T-cell (primary cell): ENCODE measurements around the gene KLC3. TPM values are rescaled to one million over a fixed set of nuclear protein-coding genes. Genes with fewer than 3 reads are reported as not detected.
"Not testable (repeated sequence)": the region's sequence is repeated elsewhere in the genome, so short reads cannot be mapped to it uniquely, and the experiment has no call there.

ENCODE experiments used
- ATAC-seq, 4 experiments: fragments of 200-7000 bp in 3 of 4; fragments of 150-1000 bp in 1 of 4; cut with Tn5 transposase; replicated peaks in 1 of 4; 1 replicate in 3 of 4; 2 replicates in 1 of 4; pipeline ENCODE4 v1.10.0; 2021; ENCODE audit warnings: moderate library complexity in 3 of 4, mild to moderate bottlenecking in 2 of 4, moderate number of reproducible peaks in 1 of 4
- CTCF ChIA-PET, 2 donors: fragments of 300-600 bp; sonication (Branson Sonifier 250); formaldehyde crosslinking; loops; one replicate each; lab custom pipeline; 2022; ENCODE audit warnings: antibody characterized with exemption in 2 of 2; lab: Charles Lee
- POLR2A ChIA-PET, 2 donors: fragments of 300-600 bp; sonication (Branson Sonifier 250); formaldehyde crosslinking; loops; one replicate each; lab custom pipeline; 2022; ENCODE audit warnings: antibody characterized with exemption in 2 of 2; lab: Charles Lee
- DNase-seq, 35 experiments: peaks; one replicate each; pipeline versions ENCODE4 v3.0.0 to v3.0.0-alpha.2; 2013 to 2023
- H3K27ac ChIP-seq: one replicate; pipeline ENCODE4 v1.5.1; 2013; ENCODE audit warnings: low read length
- H3K27me3 ChIP-seq, 2 experiments: replicated peaks in 1 of 2; 1 replicate in 1 of 2; 2 replicates in 1 of 2; pipeline versions ENCODE4 v1.6.1 to v1.7.0; 2013; ENCODE audit warnings: low read length in 1 of 2, mixed read lengths in 1 of 2; ENCODE audit not compliant: control insufficient read depth in 2 of 2, insufficient read depth in 2 of 2; ENCODE audit errors: extremely low read depth in 1 of 2
- H3K36me3 ChIP-seq, 2 donors: 1 replicate in 1 of 2; 2 replicates in 1 of 2; pipeline versions ENCODE4 v1.6.1 to v1.7.0; 2013; ENCODE audit warnings: low read length in 1 of 2; ENCODE audit not compliant: control insufficient read depth in 2 of 2, insufficient read depth in 1 of 2; ENCODE audit errors: extremely low read depth in 1 of 2
- H3K4me1 ChIP-seq, 2 experiments: 1 replicate in 1 of 2; 2 replicates in 1 of 2; pipeline versions ENCODE4 v1.6.1 to v1.7.0; 2013; ENCODE audit warnings: low read length in 2 of 2, mixed read lengths in 1 of 2; ENCODE audit not compliant: insufficient read depth in 2 of 2, control insufficient read depth in 1 of 2; ENCODE audit errors: extremely low read depth in 1 of 2
- H3K4me3 ChIP-seq, 2 donors: 1 replicate in 1 of 2; 2 replicates in 1 of 2; pipeline versions ENCODE4 v1.5.1 to v1.7.0; 2013; ENCODE audit warnings: mild to moderate bottlenecking in 2 of 2, low read length in 1 of 2, moderate library complexity in 1 of 2; ENCODE audit not compliant: control insufficient read depth in 1 of 2; ENCODE audit errors: extremely low read depth in 1 of 2
- H3K9me3 ChIP-seq: 2 replicates; pipeline ENCODE4 v1.7.0; 2013
- H3K27ac Mint-ChIP-seq, 2 donors: one replicate each; pipeline ENCODE4 v1.8.0; 2020 to 2021; ENCODE audit warnings: mild to moderate bottlenecking in 2 of 2, mixed read lengths in 2 of 2
- H3K27me3 Mint-ChIP-seq, 2 donors: one replicate each; pipeline ENCODE4 v1.8.0; 2021 to 2022; ENCODE audit warnings: mixed read lengths in 2 of 2
- H3K36me3 Mint-ChIP-seq: one replicate; pipeline ENCODE4 v1.8.0; 2021; ENCODE audit warnings: mixed read lengths
- H3K4me1 Mint-ChIP-seq, 3 donors: one replicate each; pipeline ENCODE4 v1.8.0; 2020 to 2022; ENCODE audit warnings: mixed read lengths in 3 of 3, mild to moderate bottlenecking in 1 of 3
- H3K4me3 Mint-ChIP-seq, 3 donors: one replicate each; pipeline ENCODE4 v1.8.0; 2020 to 2022; ENCODE audit warnings: mild to moderate bottlenecking in 3 of 3, mixed read lengths in 3 of 3, moderate library complexity in 3 of 3
- H3K9me3 Mint-ChIP-seq, 3 donors: one replicate each; pipeline ENCODE4 v1.8.0; 2020 to 2022; ENCODE audit warnings: mixed read lengths in 3 of 3
- WGBS: methylation state at CpG from one replicate; pipeline ENCODE4 v1.1.5; 2013; ENCODE audit warnings: missing lambda C conversion rate; ENCODE audit not compliant: insufficient coverage; 5-methylcytosine and 5-hydroxymethylcytosine counted together
- total RNA-seq, 35 experiments: library from RNA in 6 of 35; stranded (reverse) in 6 of 35; fragments of 120-200 nt in 1 of 35; gene quantifications; one replicate each; pipeline versions ENCODE4 v1.2.1 to v1.2.4 and lab custom pipeline; 2013 to 2026

Gene KLC3
- total RNA-seq, 5 donors from 2014 or later (not counting 1 experiment from before 2014, with no cell fraction given), result 0.35 TPM; not detected in 4

DNA sequence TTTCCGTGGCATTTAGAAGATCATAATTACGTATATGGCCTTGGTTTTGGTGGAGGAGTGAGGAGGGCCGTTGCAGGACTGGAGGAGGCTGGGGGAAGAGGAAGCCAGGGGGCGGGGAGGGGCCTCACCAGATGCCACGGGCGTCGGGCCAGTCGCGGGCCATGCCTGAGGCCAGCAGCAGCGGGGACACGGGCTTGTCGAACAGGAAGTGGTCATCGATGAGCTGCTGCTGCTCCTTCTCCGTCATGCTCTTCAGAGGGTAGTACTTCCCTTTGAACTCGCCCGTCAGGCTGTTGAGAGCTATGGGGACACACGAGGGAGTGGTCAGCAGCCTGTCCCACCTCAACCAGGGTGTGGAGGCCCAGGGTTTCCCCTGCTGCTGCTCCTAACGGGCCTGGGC, 28.9 kb upstream of the KLC3 start:
- Mint-ChIP-seq H3K9me3 (no peaks in the 10 kb centered on the region), H3K27ac (no peak overlapping the region), H3K27me3 (peaks cover 25 to 27% of the 10 kb centered on the region in 2 donors), H3K4me3 (no peak overlapping the region), H3K36me3 (no peaks in the 10 kb centered on the region), H3K4me1 (no peaks in the 10 kb centered on the region)
- 30% methylated on average over 18 of the region's 18 CpGs for WGBS
- POLR2A ChIA-PET, result no interaction called here
- Histone ChIP-seq H3K4me3 (no peak overlapping the region), H3K36me3 (no peaks in the 10 kb centered on the region), H3K9me3 (no peaks in the 10 kb centered on the region), H3K27me3 (peaks cover 0 to 35% of the 10 kb centered on the region in 2 experiments), H3K4me1 (no peaks in the 10 kb centered on the region), H3K27ac (no peak overlapping the region)
- ATAC-seq (peak in 1 of 4 experiments; percentile 16), DNase-seq (peak in 1 of 35 experiments; percentile 7)
- CTCF ChIA-PET, result interaction anchor here (0.6 to 0.7 kb wide), 2 partner anchors 406 to 797 kb away, joined by 3 read pairs; no protein-coding TSS in a partner anchor

- H3K9me3 Mint-ChIP-seq, DNase-seq, H3K27ac ChIP-seq, H3K4me1 Mint-ChIP-seq, H3K4me1 ChIP-seq, H3K4me3 ChIP-seq, H3K36me3 ChIP-seq, POLR2A ChIA-PET, H3K9me3 ChIP-seq, ATAC-seq, H3K36me3 Mint-ChIP-seq, H3K4me3 Mint-ChIP-seq, H3K27ac Mint-ChIP-seq: not testable (repeated sequence)
- CTCF ChIA-PET, result interaction anchor here in 1 of 2 donors (0.6 kb wide), 1 partner anchor 405 kb away, joined by 3 read pairs; no protein-coding TSS in a partner anchor
- 87% methylated on average over 8 of the region's 14 CpGs for WGBS
- H3K27me3 Mint-ChIP-seq, result peaks cover 28 to 31% of the 10 kb centered on the region in 2 donors
- peaks cover 0 to 40% of the 10 kb centered on the region in 2 experiments for H3K27me3 ChIP-seq
Observed at GRCh38 chr19:45312285-45312684, 28.3 kb upstream of the KLC3 start.

- 60% methylated on average over 5 of the region's 8 CpGs for WGBS
- Histone ChIP-seq H3K4me1 (no peaks in the 10 kb centered on the region), H3K27me3 (peaks cover 0 to 56% of the 10 kb centered on the region in 2 experiments), H3K27ac (no peak overlapping the region), H3K9me3 (no peaks in the 10 kb centered on the region), H3K4me3 (no peak overlapping the region), H3K36me3 (no peaks in the 10 kb centered on the region)
- ChIA-PET POLR2A (no interaction called here), CTCF (no interaction called here)
- no peaks in the 10 kb centered on the region for H3K4me1 Mint-ChIP-seq
- no peaks in the 10 kb centered on the region for H3K9me3 Mint-ChIP-seq
- peaks cover 38 to 50% of the 10 kb centered on the region in 2 donors for H3K27me3 Mint-ChIP-seq
- ATAC-seq (no peak), DNase-seq (no peak)
- no peak overlapping the region for H3K4me3 Mint-ChIP-seq
- H3K27ac Mint-ChIP-seq, result no peak overlapping the region
- H3K36me3 Mint-ChIP-seq, result no peaks in the 10 kb centered on the region
Observed at GRCh38 chr19:45314708-45315245, 25.8 kb upstream of the KLC3 start.

DNA sequence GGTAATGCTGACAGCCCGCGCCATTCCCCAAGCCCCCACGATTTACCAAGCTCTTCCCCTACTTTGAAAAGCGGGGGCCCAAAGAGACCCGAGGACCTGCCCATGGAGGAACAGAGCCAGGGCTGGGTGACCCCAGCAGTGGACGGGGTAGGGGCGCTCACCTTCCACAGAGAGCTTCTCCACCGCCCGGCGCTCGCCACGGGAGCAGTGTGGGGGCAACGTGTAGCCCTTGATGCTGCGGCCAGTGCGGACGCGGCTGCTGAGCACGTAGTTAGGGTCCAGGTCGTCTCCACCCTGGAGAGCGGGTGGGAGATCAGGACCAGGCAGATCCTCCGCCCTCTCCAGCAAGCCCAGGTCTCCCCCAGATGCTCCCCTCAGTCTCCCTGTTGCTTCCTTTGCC, 25.2 kb upstream of the KLC3 start:
- Mint-ChIP-seq H3K27me3 (peaks cover 38 to 50% of the 10 kb centered on the region in 2 donors), H3K9me3 (no peaks in the 10 kb centered on the region), H3K4me3 (no peak overlapping the region), H3K36me3 (no peaks in the 10 kb centered on the region), H3K27ac (no peak overlapping the region), H3K4me1 (no peaks in the 10 kb centered on the region)
- WGBS, result 57% methylated on average over 21 of the region's 21 CpGs
- H3K36me3 ChIP-seq, result no peaks in the 10 kb centered on the region
- CTCF ChIA-PET, result no interaction called here
- DNase-seq, result no peak
- no peak overlapping the region for H3K27ac ChIP-seq
- no peaks in the 10 kb centered on the region for H3K9me3 ChIP-seq
- peaks cover 0 to 58% of the 10 kb centered on the region in 2 experiments for H3K27me3 ChIP-seq
- no peaks in the 10 kb centered on the region for H3K4me1 ChIP-seq
- ATAC-seq, result no peak
- no peak overlapping the region for H3K4me3 ChIP-seq
- POLR2A ChIA-PET, result no interaction called here

GRCh38 chr19:45320997-45321775, 19.4 kb upstream of the KLC3 start:
- no peaks in the 10 kb centered on the region for H3K4me1 Mint-ChIP-seq
- Histone ChIP-seq H3K9me3 (no peaks in the 10 kb centered on the region), H3K4me1 (peaks cover 0 to 10% of the 10 kb centered on the region in 2 experiments), H3K4me3 (no peak overlapping the region), H3K27ac (no peak overlapping the region), H3K36me3 (no peaks in the 10 kb centered on the region), H3K27me3 (peaks cover 0 to 78% of the 10 kb centered on the region in 2 experiments)
- ATAC-seq, result no peak
- H3K27me3 Mint-ChIP-seq, result peaks cover 32 to 60% of the 10 kb centered on the region in 2 donors
- 75% methylated on average over 9 of the region's 12 CpGs for WGBS
- no peaks in the 10 kb centered on the region for H3K9me3 Mint-ChIP-seq
- POLR2A ChIA-PET, result no interaction called here
- no peak overlapping the region for H3K4me3 Mint-ChIP-seq
- no peaks in the 10 kb centered on the region for H3K36me3 Mint-ChIP-seq
- CTCF ChIA-PET, result no interaction called here
- no peak overlapping the region for H3K27ac Mint-ChIP-seq
- DNase-seq, result no peak

- Mint-ChIP-seq H3K36me3 (no peaks in the 10 kb centered on the region), H3K27me3 (peaks cover 30 to 59% of the 10 kb centered on the region in 2 donors), H3K9me3 (no peaks in the 10 kb centered on the region), H3K4me1 (no peaks in the 10 kb centered on the region), H3K4me3 (no peak overlapping the region), H3K27ac (no peak overlapping the region)
- Histone ChIP-seq H3K27ac (no peak overlapping the region), H3K4me3 (no peak overlapping the region), H3K36me3 (no peaks in the 10 kb centered on the region), H3K9me3 (no peaks in the 10 kb centered on the region), H3K27me3 (peaks cover 0 to 76% of the 10 kb centered on the region in 2 experiments), H3K4me1 (peaks cover 0 to 11% of the 10 kb centered on the region in 2 experiments)
- POLR2A ChIA-PET, result no interaction called here
- 68% methylated on average over 5 of the region's 7 CpGs for WGBS
- DNase-seq, result no peak
- no peak for ATAC-seq
- CTCF ChIA-PET, result no interaction called here
Observed at GRCh38 chr19:45321848-45322247, 18.7 kb upstream of the KLC3 start.
